Activated CD4-positive, alpha-beta T cell treated with anti-CD3 and anti-CD28 coated beads for 36 hours (primary cell): ENCODE results near the gene BTBD16. TPM values are rescaled to one million over a fixed set of nuclear protein-coding genes. Genes with fewer than 3 reads are reported as not detected.

ENCODE experiments used
- ATAC-seq: fragments of 200-7000 bp; cut with Tn5 transposase; one replicate; pipeline ENCODE4 v1.10.0; 2021; ENCODE audit warnings: mild to moderate bottlenecking, moderate library complexity
- CTCF ChIA-PET: fragments of 350-600 bp; sonication (Branson Sonifier 250); formaldehyde crosslinking; loops from one replicate; lab custom pipeline; 2021; ENCODE audit warnings: antibody characterized with exemption; lab: Charles Lee
- POLR2A ChIA-PET: fragments of 350-600 bp; sonication (Branson Sonifier 250); formaldehyde crosslinking; loops from one replicate; lab custom pipeline; 2021; ENCODE audit warnings: antibody characterized with exemption, inconsistent platforms; lab: Charles Lee
- DNase-seq: peaks from one replicate; pipeline ENCODE4 v3.0.0-alpha.2; 2020
- H3K27ac Mint-ChIP-seq: one replicate; pipeline ENCODE4 v1.8.0; 2021; ENCODE audit warnings: mixed read lengths
- H3K27me3 Mint-ChIP-seq: one replicate; pipeline ENCODE4 v1.8.0; 2021; ENCODE audit warnings: mixed read lengths
- H3K36me3 Mint-ChIP-seq: one replicate; pipeline ENCODE4 v1.8.0; 2021; ENCODE audit warnings: low read depth, mixed read lengths
- H3K4me1 Mint-ChIP-seq: one replicate; pipeline ENCODE4 v1.8.0; 2021; ENCODE audit warnings: mixed read lengths
- H3K4me3 Mint-ChIP-seq: one replicate; pipeline ENCODE4 v1.8.0; 2021; ENCODE audit warnings: mild to moderate bottlenecking, moderate library complexity, mixed read lengths
- H3K9me3 Mint-ChIP-seq: one replicate; pipeline ENCODE4 v1.8.0; 2021; ENCODE audit warnings: low read depth, mixed read lengths
- intact Hi-C, 2 experiments: fragments of 100-400 bp; cut with DNase I in 1 of 2; cut with micrococcal nuclease in 1 of 2; formaldehyde crosslinking; loops; one replicate each; pipeline versions ENCODE4 v1.14.2 to v1.15.1; 2022 to 2024; cut with DNase I, micrococcal nuclease
- total RNA-seq, 2 experiments: library from RNA; stranded (reverse); gene quantifications; one replicate each; pipeline ENCODE4 v1.2.3, GENCODE V29; 2021

The BTBD16 gene
- total RNA-seq, 2 experiments from 2014 or later, result not detected

DNA sequence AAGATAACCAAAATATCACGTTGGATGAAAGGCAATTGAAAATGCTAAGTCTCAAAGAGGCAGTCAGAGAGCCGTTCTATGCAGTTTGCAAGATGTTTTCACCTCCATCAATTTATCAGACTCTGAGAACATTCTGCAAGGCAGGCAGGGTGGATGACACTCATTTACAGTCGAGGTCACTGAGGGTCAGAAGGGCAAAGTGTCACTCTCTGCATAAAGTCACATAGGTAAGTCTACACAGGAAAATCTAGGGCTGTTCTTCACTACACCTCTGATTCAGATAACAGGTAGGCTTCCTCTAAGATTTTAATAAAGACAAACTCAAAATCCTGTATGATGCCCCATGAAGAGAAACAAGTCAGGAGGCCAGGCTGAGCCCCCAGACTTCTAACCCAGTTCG, 102.0 kb downstream of the BTBD16 start:
- intact Hi-C loops, result loop anchor here (5.0 to 10.0 kb wide), 3 partner anchors 398 to 912 kb away; partner anchors contain the start of genes ACADSB (in 1 of the 2), IKZF5 (in 1 of the 2) and NSMCE4A (in 1 of the 2)
- Mint-ChIP-seq H3K4me1 (peaks cover 27% of the 10 kb centered on the region), H3K9me3 (no peaks in the 10 kb centered on the region), H3K27ac (no peak overlapping the region), H3K36me3 (no peaks in the 10 kb centered on the region), H3K4me3 (peak overlapping the region; percentile 72), H3K27me3 (peaks cover 5% of the 10 kb centered on the region)
- no peak for DNase-seq
- ATAC-seq, result no peak
- CTCF ChIA-PET, result interaction anchor here (0.7 to 1.5 kb wide), 3 partner anchors 21 to 62 kb away, joined by 3 to 6 read pairs (median 4); no protein-coding TSS in a partner anchor
- POLR2A ChIA-PET, result no interaction called here

DNA sequence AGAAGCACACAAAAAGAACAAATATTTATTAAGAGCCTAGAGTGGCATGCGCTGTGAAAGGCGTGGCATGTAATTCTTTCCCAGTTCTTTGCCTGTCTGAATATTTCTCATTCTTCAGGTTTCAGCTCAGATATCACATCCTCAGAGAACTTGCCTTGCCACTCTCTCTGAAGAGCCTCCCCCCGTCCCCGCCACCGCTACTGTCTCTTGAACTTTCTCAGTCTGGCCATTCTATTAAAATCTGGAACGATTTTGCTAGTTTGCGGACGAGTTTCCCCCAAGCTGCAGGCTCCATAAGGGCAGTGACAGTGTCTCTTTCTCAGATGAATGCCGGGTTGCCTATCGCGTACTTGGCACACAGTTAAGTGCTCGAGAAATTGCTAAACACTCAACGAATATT, 102.6 kb downstream of the BTBD16 start:
- POLR2A ChIA-PET, result interaction anchor here (0.7 to 1.4 kb wide), 3 partner anchors 16 to 34 kb away, joined by 3 to 8 read pairs (median 3); no protein-coding TSS in a partner anchor
- ATAC-seq (no peak), DNase-seq (no peak)
- Mint-ChIP-seq H3K27ac (peak overlapping the region; percentile 84), H3K36me3 (no peaks in the 10 kb centered on the region), H3K4me1 (peaks cover 32% of the 10 kb centered on the region), H3K9me3 (no peaks in the 10 kb centered on the region), H3K27me3 (peaks cover 5% of the 10 kb centered on the region), H3K4me3 (peak overlapping the region; percentile 72)
- intact Hi-C loops, result loop anchor here (1.0 to 10.0 kb wide), 11 partner anchors 33 to 911 kb away; partner anchors contain the start of genes IKZF5 (in 2 of the 2), ACADSB (in 1 of the 2), BUB3 (in 1 of the 2) and C10orf88 (in 1 of the 2)
- CTCF ChIA-PET, result interaction anchor here (0.6 to 1.7 kb wide), 6 partner anchors 22 to 61 kb away, joined by 3 to 7 read pairs (median 4); no protein-coding TSS in a partner anchor

DNA sequence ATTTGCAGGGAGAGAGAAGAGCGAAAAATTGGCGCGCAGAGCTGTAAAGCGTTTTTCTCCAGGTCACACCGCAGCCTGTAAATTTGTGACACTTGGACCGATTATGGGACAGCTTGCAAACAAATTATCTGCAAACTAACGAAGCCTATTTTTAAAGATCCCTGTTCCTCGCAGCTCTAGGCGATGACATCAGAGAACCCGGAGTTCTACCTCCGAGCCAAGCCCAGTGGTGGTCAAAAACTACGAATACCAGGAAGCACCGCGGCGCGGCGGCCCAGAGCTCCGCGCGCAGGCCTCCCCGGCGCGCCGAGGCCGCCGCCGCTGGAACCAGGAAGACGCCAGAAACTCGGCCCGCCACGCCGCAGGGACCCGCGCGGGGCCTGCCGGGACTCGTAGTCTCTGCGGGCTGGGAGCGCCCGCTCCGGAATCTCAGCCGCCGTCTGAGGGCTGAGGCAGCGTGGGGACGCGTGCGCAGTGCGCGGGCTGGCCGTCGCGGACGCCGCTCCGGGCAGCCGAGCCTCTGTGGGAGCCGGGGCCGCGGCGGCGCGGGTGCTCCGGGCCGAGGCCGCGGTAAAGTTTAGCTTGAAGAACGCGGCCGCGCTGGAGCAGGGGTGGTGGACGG, 103.3 kb downstream of the BTBD16 start, which contains the start of gene PLEKHA1:
Gene PLEKHA1, plus strand, starts transcription at position 472 of the 622 bp plus-strand sequence. CDS start 18,493 bp downstream, outside the sequence.
- DNase-seq (peak; percentile 96), ATAC-seq (peak; percentile 93)
- ChIA-PET POLR2A (interaction anchor here (0.7 to 1.4 kb wide), 3 partner anchors 15 to 33 kb away, joined by 3 to 8 read pairs (median 3); no protein-coding TSS in a partner anchor), CTCF (interaction anchor here (0.6 to 1.8 kb wide), 7 partner anchors 12 to 76 kb away, joined by 3 to 9 read pairs (median 4); no protein-coding TSS in a partner anchor)
- H3K9me3 Mint-ChIP-seq, result no peaks in the 10 kb centered on the region
- H3K4me1 Mint-ChIP-seq, result peaks cover 38% of the 10 kb centered on the region
- peak within 1 kb of the TSS; percentile 87 for H3K4me3 Mint-ChIP-seq
- H3K36me3 Mint-ChIP-seq, result peaks cover under 1% of the 10 kb centered on the region
- intact Hi-C loops, result loop anchor here (1.0 to 10.0 kb wide), 11 partner anchors 32 to 910 kb away; partner anchors contain the start of genes IKZF5 (in 2 of the 2), ACADSB (in 1 of the 2), BUB3 (in 1 of the 2) and C10orf88 (in 1 of the 2)
- H3K27me3 Mint-ChIP-seq, result peaks cover 2% of the 10 kb centered on the region
- peak within 1 kb of the TSS; percentile 94 for H3K27ac Mint-ChIP-seq

DNA sequence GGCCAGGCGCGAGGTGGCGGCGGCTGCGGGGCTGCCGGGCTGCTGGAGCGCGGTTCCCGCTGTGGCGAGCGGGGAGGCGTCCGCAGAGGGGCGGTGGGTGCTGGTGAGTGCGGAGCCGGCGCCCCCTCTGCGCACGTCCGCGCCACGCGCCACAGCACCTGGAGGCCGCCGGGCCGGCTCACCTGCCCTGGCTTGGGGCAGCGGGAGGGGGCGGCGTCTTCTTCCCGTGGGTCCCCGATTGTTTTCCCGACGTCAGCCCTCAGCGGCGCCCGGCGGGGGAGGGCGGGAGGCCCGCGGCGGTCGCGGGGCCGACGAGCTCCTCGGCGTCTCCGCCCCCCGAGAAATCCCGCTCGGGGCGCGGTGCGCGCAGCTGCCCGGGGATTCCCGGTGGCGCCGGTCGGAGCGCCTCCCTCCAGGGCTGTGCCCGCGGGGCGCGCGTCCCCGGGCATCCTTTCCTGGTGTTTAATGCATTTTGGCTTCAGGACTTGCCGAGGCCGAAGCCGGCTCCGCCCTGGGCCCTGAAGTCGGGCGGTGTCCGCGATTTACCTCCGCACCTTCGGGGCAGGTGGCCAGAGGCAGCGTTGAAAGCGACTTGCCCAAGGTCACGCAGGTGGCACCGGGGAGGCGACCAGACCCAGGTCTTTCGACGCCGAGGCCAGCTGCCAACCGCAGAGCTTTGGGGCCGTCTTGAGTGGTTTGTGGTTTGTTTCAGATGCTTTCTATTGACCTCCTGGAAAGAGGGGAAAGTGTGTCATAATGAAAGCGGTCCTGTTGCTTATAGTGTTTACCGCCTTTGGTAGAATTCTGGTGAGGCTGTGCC, 104.0 kb downstream of the BTBD16 start:
- peaks cover 44% of the 10 kb centered on the region for H3K4me1 Mint-ChIP-seq
- peaks cover 5% of the 10 kb centered on the region for H3K36me3 Mint-ChIP-seq
- intact Hi-C loops, result loop anchor here (1.0 to 10.0 kb wide), 13 partner anchors 13 to 910 kb away; partner anchors contain the start of genes IKZF5 (in 2 of the 2), ACADSB (in 1 of the 2), BUB3 (in 1 of the 2) and C10orf88 (in 1 of the 2)
- no peaks in the 10 kb centered on the region for H3K9me3 Mint-ChIP-seq
- H3K4me3 Mint-ChIP-seq, result peak overlapping the region; percentile 87
- peaks cover 2% of the 10 kb centered on the region for H3K27me3 Mint-ChIP-seq
- peak; percentile 34 for ATAC-seq
- ChIA-PET POLR2A (interaction anchor here (1.4 kb wide), 1 partner anchor 15 kb away, joined by 8 read pairs; no protein-coding TSS in a partner anchor), CTCF (interaction anchor here (0.7 to 1.8 kb wide), 6 partner anchors 12 to 77 kb away, joined by 3 to 9 read pairs (median 4); no protein-coding TSS in a partner anchor)
- DNase-seq, result peak; percentile 79
- peak overlapping the region; percentile 94 for H3K27ac Mint-ChIP-seq

DNA sequence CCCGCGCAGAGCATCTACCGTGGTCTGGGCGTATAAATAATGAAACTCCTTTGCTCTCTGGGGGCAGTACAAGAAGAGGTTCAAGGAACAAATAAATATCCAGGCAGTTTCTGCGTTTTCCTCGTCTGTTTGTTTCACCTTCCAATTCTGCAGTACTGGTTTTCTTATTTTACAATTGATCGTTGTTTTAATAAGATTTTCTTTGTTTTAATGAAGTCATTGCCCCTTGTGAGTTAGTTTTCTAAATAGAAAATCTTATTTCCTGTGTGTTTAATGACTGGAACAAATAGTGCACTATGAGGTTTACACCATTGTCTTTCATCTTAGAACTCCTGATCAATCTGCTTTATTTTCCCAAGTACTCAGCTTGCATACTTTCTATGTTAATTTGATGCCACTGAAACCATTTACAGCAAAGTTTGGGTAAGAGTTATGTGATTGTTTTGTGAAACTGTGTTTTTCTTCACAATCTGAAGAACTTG, 104.6 kb downstream of the BTBD16 start:
- Mint-ChIP-seq H3K4me3 (peak overlapping the region; percentile 87), H3K27ac (peak overlapping the region; percentile 94), H3K36me3 (peaks cover 10% of the 10 kb centered on the region), H3K4me1 (peaks cover 47% of the 10 kb centered on the region), H3K27me3 (peaks cover 2% of the 10 kb centered on the region), H3K9me3 (peaks cover 3% of the 10 kb centered on the region)
- intact Hi-C loops, result loop anchor here (1.0 to 10.0 kb wide), 7 partner anchors 13 to 909 kb away; partner anchors contain the start of gene NSMCE4A (in 1 of the 2)
- no peak for DNase-seq
- ATAC-seq, result no peak
- ChIA-PET CTCF (interaction anchor here (0.7 to 1.8 kb wide), 4 partner anchors 11 to 77 kb away, joined by 3 to 9 read pairs (median 4); no protein-coding TSS in a partner anchor), POLR2A (no interaction called here)

DNA sequence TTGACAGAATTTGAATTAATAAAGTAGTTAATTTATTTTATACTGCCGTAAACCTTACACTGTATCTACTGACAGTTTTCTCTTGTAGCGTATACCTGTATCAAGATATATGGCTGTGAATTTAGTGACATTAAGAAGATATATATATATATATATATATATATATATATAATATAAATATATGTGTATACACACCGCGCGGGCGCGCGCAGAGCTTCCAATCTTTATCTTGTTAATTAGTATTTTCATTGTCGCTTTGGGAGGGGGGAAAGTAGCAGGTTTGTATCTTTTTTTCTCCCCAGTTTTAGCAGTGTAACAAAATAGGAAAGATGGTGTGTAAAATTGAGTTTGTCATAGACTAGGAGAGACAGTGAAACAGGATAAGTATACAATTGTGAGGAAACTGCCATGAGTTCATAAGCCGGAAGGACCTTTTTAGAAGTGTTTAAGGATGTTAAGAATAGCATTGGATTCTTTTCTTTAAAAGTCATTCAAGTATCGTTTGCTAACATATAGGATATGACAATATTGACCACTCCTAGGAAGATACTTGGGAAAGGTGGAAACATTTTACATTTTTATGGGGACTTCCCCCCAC, 105.4 kb downstream of the BTBD16 start:
- Mint-ChIP-seq H3K27ac (no peak overlapping the region), H3K36me3 (peaks cover 13% of the 10 kb centered on the region), H3K9me3 (peaks cover 3% of the 10 kb centered on the region), H3K27me3 (no peaks in the 10 kb centered on the region), H3K4me3 (no peak overlapping the region), H3K4me1 (peaks cover 52% of the 10 kb centered on the region)
- ATAC-seq (no peak), DNase-seq (no peak)
- intact Hi-C loops, result loop anchor here (5.0 to 10.0 kb wide), 3 partner anchors 41 to 908 kb away; partner anchors contain the start of gene NSMCE4A (in 1 of the 2)
- ChIA-PET CTCF (no interaction called here), POLR2A (no interaction called here)

DNA sequence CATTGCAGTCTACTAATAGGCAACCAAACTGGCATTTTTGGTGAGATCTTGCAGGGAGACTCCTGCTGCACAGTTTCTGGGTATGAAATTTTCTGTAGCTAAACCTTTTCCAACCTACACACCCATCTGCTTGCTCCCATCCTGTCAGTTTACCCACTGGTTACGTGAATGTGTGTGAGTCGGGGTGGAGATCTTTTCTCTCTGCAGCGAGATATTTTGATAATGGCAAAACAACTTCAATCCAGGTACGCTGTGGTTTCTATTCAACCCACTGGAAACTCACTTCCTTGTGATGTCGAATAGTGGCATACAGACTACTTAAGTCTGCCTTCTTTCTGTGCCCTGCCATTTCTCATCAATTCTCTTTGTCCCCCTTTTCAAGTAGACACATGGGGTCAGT, 107.9 kb downstream of the BTBD16 start:
- DNase-seq, result no peak
- Mint-ChIP-seq H3K36me3 (peaks cover 17% of the 10 kb centered on the region), H3K4me1 (peaks cover 57% of the 10 kb centered on the region), H3K4me3 (no peak overlapping the region), H3K27ac (no peak overlapping the region), H3K27me3 (no peaks in the 10 kb centered on the region), H3K9me3 (peaks cover 3% of the 10 kb centered on the region)
- POLR2A ChIA-PET, result no interaction called here
- no peak for ATAC-seq
- CTCF ChIA-PET, result interaction anchor here (1.4 kb wide), 1 partner anchor 8 kb away, joined by 12 read pairs; no protein-coding TSS in a partner anchor
- intact Hi-C loops, result loop anchor here (5.0 to 10.0 kb wide), 3 partner anchors 38 to 906 kb away; partner anchors contain the start of gene NSMCE4A (in 1 of the 2)

DNA sequence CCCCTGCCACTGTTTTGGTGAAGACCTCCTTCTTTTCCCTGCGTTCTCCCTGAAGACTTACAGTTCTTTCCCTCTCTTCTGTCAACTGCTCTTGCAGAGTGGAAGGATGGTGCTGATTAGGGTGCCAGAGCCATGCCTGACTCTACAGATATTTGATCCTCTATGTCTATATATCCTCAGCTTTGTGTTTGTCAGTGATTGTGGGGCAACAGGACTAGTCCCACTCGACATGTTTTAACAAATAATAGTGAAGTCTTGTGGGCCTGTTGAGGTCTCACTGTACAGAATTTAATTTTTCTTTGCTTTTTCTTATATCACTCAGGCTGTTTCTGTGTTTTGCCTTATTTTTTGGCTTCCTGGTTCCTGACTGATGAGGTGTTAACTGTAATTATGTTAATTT, 108.4 kb downstream of the BTBD16 start:
- Mint-ChIP-seq H3K27me3 (no peaks in the 10 kb centered on the region), H3K4me1 (peaks cover 55% of the 10 kb centered on the region), H3K9me3 (peaks cover 3% of the 10 kb centered on the region), H3K27ac (no peak overlapping the region), H3K36me3 (peaks cover 17% of the 10 kb centered on the region), H3K4me3 (no peak overlapping the region)
- CTCF ChIA-PET, result no interaction called here
- ATAC-seq, result no peak
- POLR2A ChIA-PET, result no interaction called here
- no peak for DNase-seq
- intact Hi-C loops, result loop anchor here (5.0 to 10.0 kb wide), 3 partner anchors 38 to 905 kb away; partner anchors contain the start of gene NSMCE4A (in 1 of the 2)

DNA sequence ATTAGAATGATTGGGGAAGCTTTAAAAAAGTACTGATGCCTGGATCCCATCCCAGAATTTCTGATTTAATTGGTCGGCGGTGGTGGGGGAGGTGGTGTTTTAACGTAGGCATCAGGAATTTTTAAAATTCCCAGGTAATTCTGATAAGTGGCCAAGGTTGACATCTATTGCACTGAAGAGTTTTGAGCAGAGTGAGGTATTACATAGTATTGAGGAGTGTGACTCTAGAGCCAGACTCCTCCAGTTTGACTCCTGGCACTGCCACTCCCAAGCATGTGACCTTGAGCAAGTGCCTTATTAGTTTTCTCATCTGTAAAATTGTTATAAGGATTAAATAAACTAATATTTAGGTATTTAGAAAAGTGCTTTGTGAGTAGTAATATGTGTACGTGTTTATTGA, 109.6 kb downstream of the BTBD16 start:
- H3K27ac Mint-ChIP-seq, result no peak overlapping the region
- ATAC-seq, result no peak
- no peak overlapping the region for H3K4me3 Mint-ChIP-seq
- H3K36me3 Mint-ChIP-seq, result peaks cover 17% of the 10 kb centered on the region
- peaks cover 55% of the 10 kb centered on the region for H3K4me1 Mint-ChIP-seq
- POLR2A ChIA-PET, result no interaction called here
- CTCF ChIA-PET, result no interaction called here
- intact Hi-C loops, result no loop called here
- no peak for DNase-seq
- no peaks in the 10 kb centered on the region for H3K27me3 Mint-ChIP-seq
- peaks cover 3% of the 10 kb centered on the region for H3K9me3 Mint-ChIP-seq

DNA sequence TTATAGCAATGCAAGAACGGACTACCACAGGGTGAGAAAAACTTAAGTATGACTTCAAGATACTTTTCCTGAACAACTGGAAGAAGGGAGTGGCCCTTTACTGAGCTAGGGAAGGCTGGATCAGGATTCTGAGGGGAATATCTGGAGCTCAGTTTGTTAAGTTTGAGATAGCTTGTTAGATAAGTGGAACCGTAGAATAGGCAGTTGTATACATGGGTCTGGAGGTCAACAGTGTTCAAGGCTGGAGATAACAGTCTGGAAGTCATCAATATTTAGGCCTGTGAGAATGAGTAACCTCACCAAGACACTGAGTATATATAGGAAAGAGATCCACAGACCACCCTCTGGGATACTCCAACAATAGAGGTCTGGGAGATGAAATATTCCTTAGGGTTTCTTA, 110.6 kb downstream of the BTBD16 start:
- no peak for ATAC-seq
- H3K4me3 Mint-ChIP-seq, result no peak overlapping the region
- peaks cover 58% of the 10 kb centered on the region for H3K4me1 Mint-ChIP-seq
- intact Hi-C loops, result loop anchor here in 1 of 2 experiments (1.0 kb wide), 1 partner anchor 14 kb away; no protein-coding TSS in a partner anchor
- ChIA-PET CTCF (interaction anchor here (0.6 to 1.2 kb wide), 3 partner anchors 8 to 54 kb away, joined by 3 read pairs; no protein-coding TSS in a partner anchor), POLR2A (interaction anchor here (0.6 kb wide), 1 partner anchor 496 kb away, joined by 3 read pairs; no protein-coding TSS in a partner anchor)
- H3K9me3 Mint-ChIP-seq, result peaks cover 3% of the 10 kb centered on the region
- H3K27ac Mint-ChIP-seq, result no peak overlapping the region
- no peaks in the 10 kb centered on the region for H3K27me3 Mint-ChIP-seq
- no peak for DNase-seq
- peaks cover 17% of the 10 kb centered on the region for H3K36me3 Mint-ChIP-seq
